Kidney (tissue), 14 donors: ENCODE data around the gene TRIO. TPM values are rescaled to one million over a fixed set of nuclear protein-coding genes. Genes with fewer than 3 reads are reported as not detected.

ENCODE experiments used
- DNase-seq, 5 donors: peaks; one replicate each; pipeline ENCODE4 v3.0.0-alpha.2; 2013 to 2020
- FAIRE-seq: peaks from 2 replicates; lab custom pipeline; 2012; peaks lifted over from hg19 to GRCh38; lab: Jason Lieb, UNC
- H3K27ac ChIP-seq, 2 donors: one replicate each; pipeline ENCODE4 v1.7.0; 2013; ENCODE audit warnings: low read depth in 2 of 2, low read length in 2 of 2, inconsistent platforms in 1 of 2
- H3K27me3 ChIP-seq: one replicate; pipeline ENCODE4 v1.7.1; 2013; ENCODE audit warnings: low read length, inconsistent platforms; ENCODE audit not compliant: control insufficient read depth, insufficient read depth
- H3K36me3 ChIP-seq, 3 donors: one replicate each; pipeline versions ENCODE4 v1.7.0 to v1.7.1; 2013; ENCODE audit warnings: low read length in 3 of 3, control low read depth in 1 of 3, inconsistent platforms in 1 of 3; ENCODE audit not compliant: insufficient read depth in 3 of 3, control insufficient read depth in 2 of 3
- H3K4me1 ChIP-seq, 3 donors: one replicate each; pipeline versions ENCODE4 v1.7.0 to v1.7.1; 2013; ENCODE audit warnings: low read length in 3 of 3, inconsistent platforms in 1 of 3, low read depth in 1 of 3; ENCODE audit not compliant: control insufficient read depth in 2 of 3, insufficient read depth in 2 of 3
- H3K4me3 ChIP-seq, 3 donors: one replicate each; pipeline versions ENCODE4 v1.7.0 to v1.8.1; 2013; ENCODE audit warnings: low read length in 3 of 3, control low read depth in 1 of 3, inconsistent platforms in 1 of 3
- H3K9ac ChIP-seq, 3 donors: one replicate each; pipeline versions ENCODE4 v1.7.0 to v1.7.1; 2013; ENCODE audit warnings: low read length in 3 of 3, control low read depth in 1 of 3, inconsistent platforms in 1 of 3
- H3K9me3 ChIP-seq, 3 donors: one replicate each; pipeline versions ENCODE4 v1.7.0 to v1.7.1; 2013; ENCODE audit warnings: low read length in 3 of 3, control low read depth in 1 of 3, inconsistent platforms in 1 of 3; ENCODE audit not compliant: control insufficient read depth in 2 of 3, insufficient read depth in 1 of 3
- CTCF ChIP-seq: IDR thresholded peaks from 3 replicates; pipeline ENCODE4 v1.5.1; 2012; ENCODE audit warnings: mild to moderate bottlenecking, moderate library complexity, borderline replicate concordance; ENCODE audit not compliant: insufficient read depth; ENCODE audit errors: extremely low read depth
- intact Hi-C: fragments of 100-400 bp; cut with DNase I; formaldehyde crosslinking; loops from one replicate; pipeline ENCODE4 v1.11.1; 2022
- polyA plus RNA-seq: library from polyadenylated mRNA; stranded (reverse); fragments of 350-450 nt; fragmentation: Illumina TruSeq; extraction: RNeasy Lipid Tissue Mini Kit (QIAGEN cat#74804); gene quantifications from one replicate; pipeline ENCODE4 v1.2.3, GENCODE V29; 2014; ENCODE audit warnings: low read depth, low replicate concordance; ENCODE audit not compliant: insufficient read depth
- total RNA-seq: library from RNA; stranded (reverse); fragmentation: NEBNext Ultra II Directional; extraction: Animal tissue kit (Norgen Biotek cat#: 25700); gene quantifications from one replicate; pipeline ENCODE4 v1.2.1, GENCODE V29; 2021
- donor health status: control.
- donor health status: control.
- donor health status: control.
- donor health status: control.
- donor health status: control.
- donor health status: DM: yes; HTN: yes; CAD: no.
- donor health status: Normal renal cell carcinoma (clear cell type).

Gene TRIO
- total and polyA plus RNA-seq, 2 donors from 2014 or later, result 9.5 to 149 TPM

GRCh38 chr5:14155075-14155474, 11.9 kb downstream of the TRIO start:
- TF ChIP-seq CTCF, result no peak
- Histone ChIP-seq H3K36me3 (no peaks in the 10 kb centered on the region), H3K27me3 (no peaks in the 10 kb centered on the region), H3K9me3 (no peaks in the 10 kb centered on the region), H3K4me1 (peaks cover 6 to 31% (median 16%) of the 10 kb centered on the region in 3 donors), H3K27ac (no peak overlapping the region), H3K9ac (no peak overlapping the region), H3K4me3 (no peak overlapping the region)
- DNase-seq (no peak), FAIRE-seq (no peak)
- intact Hi-C loops, result no loop called here

- DNase-seq, result no peak
- H3K36me3 ChIP-seq, result no peaks in the 10 kb centered on the region
- H3K4me1 ChIP-seq, result peaks cover 6 to 29% (median 16%) of the 10 kb centered on the region in 3 donors
- H3K9me3 ChIP-seq, result no peaks in the 10 kb centered on the region
- no peak overlapping the region for H3K9ac ChIP-seq
- no peak overlapping the region for H3K27ac ChIP-seq
- TF ChIP-seq CTCF, result no peak
- FAIRE-seq, result no peak
- H3K4me3 ChIP-seq, result no peak overlapping the region
- intact Hi-C loops, result no loop called here
- H3K27me3 ChIP-seq, result no peaks in the 10 kb centered on the region
These were observed 12.6 kb downstream of the TRIO start for GRCh38 chr5:14155739-14156138.

- TF ChIP-seq CTCF, result no peak
- Histone ChIP-seq H3K9me3 (no peaks in the 10 kb centered on the region), H3K36me3 (no peaks in the 10 kb centered on the region), H3K27me3 (no peaks in the 10 kb centered on the region), H3K27ac (no peak overlapping the region), H3K4me3 (no peak overlapping the region), H3K9ac (no peak overlapping the region), H3K4me1 (peaks cover 6 to 29% (median 16%) of the 10 kb centered on the region in 3 donors)
- intact Hi-C loops, result no loop called here
- DNase-seq (no peak), FAIRE-seq (no peak)
These were observed 13.1 kb downstream of the TRIO start for GRCh38 chr5:14156290-14156649.
